Umbilical cord (tissue), 1 donor: Measurements from ENCODE around the gene NCS1. TPM values are rescaled to one million over a fixed set of nuclear protein-coding genes. Genes with fewer than 3 reads are reported as not detected.

Experiments used
- total RNA-seq: library from RNA; depleted of rRNA; stranded (reverse); fragments of >200 nt; gene quantifications from one replicate; pipeline ENCODE4 v1.2.3, GENCODE V29; 2014; ENCODE audit warnings: low replicate concordance; ENCODE audit not compliant: insufficient read depth

Gene NCS1
- total RNA-seq, 1 donor from 2014 or later: 49.6 TPM

Other genes starting within 250 kb of the NCS1 start
- gene FNBP1, start 129.2 kb upstream of the NCS1 start, total RNA-seq: 88.1 TPM
- 53.7 TPM for gene GPR107, start 118.5 kb upstream of the NCS1 start, total RNA-seq
- gene HMCN2, start 93.4 kb downstream of the NCS1 start, total RNA-seq: 7.5 TPM